Heart left ventricle (tissue), 16 donors: ENCODE results near the gene PLEKHG4. TPM values are rescaled to one million over a fixed set of nuclear protein-coding genes. Genes with fewer than 3 reads are reported as not detected.

Experiments used
- ATAC-seq, 4 donors: fragments of 200-7000 bp; cut with Tn5 transposase; one replicate each; pipeline ENCODE4 v1.9.1; 2020 to 2022; ENCODE audit warnings: moderate library complexity in 4 of 4, mild to moderate bottlenecking in 3 of 4, moderate number of reproducible peaks in 1 of 4
- DNase-seq, 5 donors: peaks; one replicate each; pipeline ENCODE4 v3.0.0-alpha.2; 2020
- H3K27ac ChIP-seq, 12 donors: fragments of 200-600 bp; sonication (generic) in 4 of 12; one replicate each; pipeline versions ENCODE4 v1.5.0 to v1.8.0; 2016 to 2022; ENCODE audit warnings: mild to moderate bottlenecking in 2 of 12
- H3K27me3 ChIP-seq, 9 donors: fragments of 200-600 bp; sonication (generic) in 2 of 9; one replicate each; pipeline versions ENCODE4 v1.5.1 to v1.8.0; 2016 to 2022; ENCODE audit warnings: mild to moderate bottlenecking in 3 of 9
- H3K36me3 ChIP-seq, 9 donors: fragments of 200-600 bp; sonication (generic) in 2 of 9; one replicate each; pipeline versions ENCODE4 v1.5.0 to v1.8.0; 2018 to 2022; ENCODE audit warnings: mild to moderate bottlenecking in 2 of 9
- H3K4me1 ChIP-seq, 12 donors: fragments of 200-600 bp; sonication (generic) in 4 of 12; one replicate each; pipeline versions ENCODE4 v1.5.0 to v1.8.0; 2016 to 2022; ENCODE audit warnings: mild to moderate bottlenecking in 3 of 12
- H3K4me3 ChIP-seq, 12 donors: fragments of 200-600 bp; sonication (generic) in 4 of 12; one replicate each; pipeline versions ENCODE4 v1.5.0 to v1.8.0; 2017 to 2022; ENCODE audit warnings: mild to moderate bottlenecking in 9 of 12, moderate library complexity in 4 of 12
- H3K9me3 ChIP-seq, 12 donors: fragments of 200-600 bp; sonication (generic) in 4 of 12; one replicate each; pipeline versions ENCODE4 v1.5.0 to v1.8.0; 2016 to 2022; ENCODE audit warnings: mild to moderate bottlenecking in 1 of 12
- POLR2A ChIP-seq, 2 donors: fragments of 450-650 bp; IDR thresholded peaks; one replicate each; pipeline ENCODE4 v1.6.1; 2017; ENCODE audit warnings: antibody characterized with exemption in 2 of 2, mild to moderate bottlenecking in 2 of 2, moderate library complexity in 2 of 2
- WGBS, 4 donors: extraction: QIAGEN DNeasy Blood & Tissue Kit in 2 of 4; methylation state at CpG; one replicate each; pipeline versions ENCODE4 v1.1.5 to v1.1.7; 2013 to 2018; 5-methylcytosine and 5-hydroxymethylcytosine counted together
- intact Hi-C, 10 donors: fragments of 100-400 bp; cut with DNase I; formaldehyde crosslinking; loops; one replicate each; pipeline versions ENCODE4 v1.11.1 to v1.14.2; 2022
- polyA plus RNA-seq, 2 donors: library from polyadenylated mRNA; stranded (reverse); fragments of 200-250 nt; gene quantifications; one replicate each; pipeline ENCODE4 v1.2.3, GENCODE V29; 2013
- total RNA-seq, 9 donors: library from RNA; depleted of rRNA in 2 of 9; stranded (reverse); fragments of >200 nt in 2 of 9; fragmentation: NEBNext Ultra II Directional in 3 of 9; extraction: Animal tissue kit (Norgen Biotek cat#: 25700) in 3 of 9; gene quantifications; one replicate each; pipeline versions ENCODE4 v1.1.0 to v1.2.4, GENCODE V29; 2016 to 2023
- TF ChIP-seq, protein P1 (sequence below), 12 donors: fragments of 200-600 bp; sonication (generic) in 4 of 12; IDR thresholded peaks; one replicate each; pipeline versions ENCODE4 v1.5.0 to v1.8.0; 2018 to 2022; ENCODE audit warnings: antibody characterized with exemption in 12 of 12, mild to moderate bottlenecking in 5 of 12
- donor health status: ischemic (EF 13 %, LVEDD 7.1; RV severe dilation, severe dysfunction).
- donor health status: healthy with polysubstance abuse.
- donor health status: DM: no; HTN: yes; CAD: no.
- donor health status: DM: no; HTN: no; CAD: no.
- donor health status: ischemic (EF 25% LVEDD 6.9; RV normal size, moderate dysfunction).
- donor health status: ischemic (EF 25% LVEDD 5.7; RV mildly dilated, moderate dysfunction).
- donor health status: healthy.
- donor health status: DM: yes; HTN: yes; CAD: no.
- donor health status: ischemic (EF 35%, LVEDD 5.7; RV mildly dilated, moderate dysfunction).
- donor health status: nonischemic (EF 11% LVEDD 7.7; RV severe dilation, severe dysfunction).
- donor health status: DM: yes; HTN: yes; CAD: no.
- donor health status: PGD.
- donor health status: ischemic (EF 29% LVEDD 5.4; RV normal size, mild dysfunction).
- donor health status: nonischemic (EF 23%, LVEDD 6.1; RV moderate dilation, normal function).

The PLEKHG4 gene
- total and polyA plus RNA-seq, 11 donors = 0.44 to 4.0 (median 1.2) TPM

DNA sequence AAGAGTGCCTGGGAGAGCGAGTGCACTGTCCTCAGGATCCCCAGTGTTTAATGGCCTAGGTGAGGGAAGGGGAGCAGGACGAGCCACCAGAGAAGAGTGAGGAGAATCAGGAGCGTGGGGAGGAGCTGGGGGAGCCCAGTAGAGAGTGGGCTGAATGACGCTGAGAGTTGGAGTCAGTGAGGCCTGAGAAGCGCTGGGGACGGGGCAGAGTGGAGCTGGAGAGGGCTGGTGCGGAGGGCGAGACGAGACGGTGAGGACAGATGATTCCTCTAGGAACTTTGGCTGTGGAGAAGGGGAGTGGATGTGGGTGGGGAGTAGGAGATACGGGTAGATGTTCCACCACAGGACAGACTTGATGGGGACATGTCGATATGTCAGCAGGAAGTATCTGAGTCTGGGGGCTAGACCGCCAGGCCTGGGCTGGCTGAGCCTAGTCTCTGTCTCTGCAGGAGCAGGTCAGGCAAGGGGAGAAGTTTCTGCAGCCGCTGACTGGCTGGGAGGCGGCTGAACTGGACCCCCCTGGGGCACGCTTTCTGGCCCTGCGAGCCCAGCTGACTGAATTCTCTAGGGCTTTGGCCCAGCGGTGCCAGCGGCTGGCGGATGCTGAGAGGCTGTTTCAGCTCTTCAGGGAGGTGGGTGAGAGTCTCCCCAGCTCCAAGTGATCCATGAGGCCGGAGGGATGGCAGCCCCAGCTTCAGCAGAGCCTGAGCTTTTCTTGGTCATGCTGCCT lies 4.7 kb downstream of the PLEKHG4 start:
- DNase-seq = peak in 1 of 5 donors; percentile 30
- intact Hi-C loops = loop anchor here in 3 of 10 donors (10.0 kb wide), 1 partner anchor 111 kb away; the partner anchor contains the start of gene TPPP3 (in 3 of the 3)

DNA sequence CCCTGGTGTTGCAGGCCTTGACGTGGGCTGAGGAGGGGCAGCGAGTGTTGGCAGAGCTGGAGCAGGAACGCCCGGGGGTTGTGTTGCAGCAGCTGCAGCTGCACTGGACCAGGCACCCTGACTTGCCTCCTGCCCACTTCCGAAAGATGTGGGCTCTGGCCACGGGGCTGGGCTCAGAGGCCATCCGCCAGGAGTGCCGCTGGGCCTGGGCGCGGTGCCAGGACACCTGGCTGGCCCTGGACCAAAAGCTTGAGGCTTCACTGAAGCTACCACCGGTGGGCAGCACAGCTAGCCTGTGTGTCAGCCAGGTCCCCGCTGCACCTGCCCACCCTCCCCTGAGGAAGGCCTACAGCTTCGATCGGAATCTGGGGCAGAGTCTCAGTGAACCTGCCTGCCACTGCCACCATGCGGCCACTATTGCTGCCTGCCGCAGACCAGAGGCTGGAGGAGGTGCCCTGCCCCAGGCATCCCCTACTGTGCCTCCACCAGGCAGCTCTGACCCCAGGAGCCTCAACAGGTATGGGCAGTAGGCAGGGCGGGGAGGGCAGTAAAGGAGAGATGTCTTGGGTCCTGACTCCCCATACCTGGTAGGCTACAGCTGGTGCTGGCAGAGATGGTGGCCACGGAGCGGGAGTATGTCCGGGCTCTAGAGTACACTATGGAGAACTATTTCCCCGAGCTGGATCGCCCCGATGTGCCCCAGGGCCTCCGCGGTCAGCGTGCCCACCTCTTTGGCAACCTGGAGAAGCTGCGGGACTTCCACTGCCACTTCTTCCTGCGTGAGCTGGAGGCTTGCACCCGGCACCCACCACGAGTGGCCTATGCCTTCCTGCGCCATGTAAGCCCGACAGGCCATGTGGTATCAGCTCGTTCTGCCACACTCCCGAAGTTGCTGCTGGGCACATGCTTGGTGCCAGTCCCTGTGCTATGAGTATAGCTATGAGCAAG lies 5.6 kb downstream of the PLEKHG4 start:
- 44 to 75% (median 74%) methylated on average over 11 to 34 of the region's 34 CpGs for WGBS, 4 donors
- intact Hi-C loops = loop anchor here in 3 of 10 donors (10.0 kb wide), 1 partner anchor 110 kb away; the partner anchor contains the start of gene TPPP3 (in 3 of the 3)
- no peaks in the 10 kb centered on the region for H3K4me1 ChIP-seq
- TF ChIP-seq POLR2A (IDR thresholded peaks at IDR 0.05) = no peak
- TF ChIP-seq, protein P1, sequence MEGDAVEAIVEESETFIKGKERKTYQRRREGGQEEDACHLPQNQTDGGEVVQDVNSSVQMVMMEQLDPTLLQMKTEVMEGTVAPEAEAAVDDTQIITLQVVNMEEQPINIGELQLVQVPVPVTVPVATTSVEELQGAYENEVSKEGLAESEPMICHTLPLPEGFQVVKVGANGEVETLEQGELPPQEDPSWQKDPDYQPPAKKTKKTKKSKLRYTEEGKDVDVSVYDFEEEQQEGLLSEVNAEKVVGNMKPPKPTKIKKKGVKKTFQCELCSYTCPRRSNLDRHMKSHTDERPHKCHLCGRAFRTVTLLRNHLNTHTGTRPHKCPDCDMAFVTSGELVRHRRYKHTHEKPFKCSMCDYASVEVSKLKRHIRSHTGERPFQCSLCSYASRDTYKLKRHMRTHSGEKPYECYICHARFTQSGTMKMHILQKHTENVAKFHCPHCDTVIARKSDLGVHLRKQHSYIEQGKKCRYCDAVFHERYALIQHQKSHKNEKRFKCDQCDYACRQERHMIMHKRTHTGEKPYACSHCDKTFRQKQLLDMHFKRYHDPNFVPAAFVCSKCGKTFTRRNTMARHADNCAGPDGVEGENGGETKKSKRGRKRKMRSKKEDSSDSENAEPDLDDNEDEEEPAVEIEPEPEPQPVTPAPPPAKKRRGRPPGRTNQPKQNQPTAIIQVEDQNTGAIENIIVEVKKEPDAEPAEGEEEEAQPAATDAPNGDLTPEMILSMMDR (IDR thresholded peaks at IDR 0.05) = peak in 11 of 12 donors; percentile 24 to 61 (median 39)
- ATAC-seq = peak; percentile 42 to 80 (median 68)
- no peak overlapping the region for H3K4me3 ChIP-seq
- H3K9me3 ChIP-seq = no peaks in the 10 kb centered on the region
- DNase-seq = peak in 2 of 5 donors; percentile 34 to 53
- no peaks in the 10 kb centered on the region for H3K27me3 ChIP-seq
- no peaks in the 10 kb centered on the region for H3K36me3 ChIP-seq
- no peak overlapping the region for H3K27ac ChIP-seq

More for the DNA sequence above, 4.7 kb downstream of the PLEKHG4 start:
- H3K36me3 ChIP-seq = no peaks in the 10 kb centered on the region
- no peak overlapping the region for H3K4me3 ChIP-seq
- H3K9me3 ChIP-seq = no peaks in the 10 kb centered on the region
- ATAC-seq = no peak
- TF ChIP-seq, protein P1 (IDR thresholded peaks at IDR 0.05) = no peak
- TF ChIP-seq POLR2A (IDR thresholded peaks at IDR 0.05) = no peak
- H3K4me1 ChIP-seq = peaks cover 0 to 7% (median 0%) of the 10 kb centered on the region in 12 donors
- H3K27ac ChIP-seq = no peak overlapping the region
- WGBS, 4 donors = 90 to 93% (median 92%) methylated on average over 16 to 21 of the region's 21 CpGs
- peaks cover 0 to 3% (median 0%) of the 10 kb centered on the region in 9 donors for H3K27me3 ChIP-seq

DNA sequence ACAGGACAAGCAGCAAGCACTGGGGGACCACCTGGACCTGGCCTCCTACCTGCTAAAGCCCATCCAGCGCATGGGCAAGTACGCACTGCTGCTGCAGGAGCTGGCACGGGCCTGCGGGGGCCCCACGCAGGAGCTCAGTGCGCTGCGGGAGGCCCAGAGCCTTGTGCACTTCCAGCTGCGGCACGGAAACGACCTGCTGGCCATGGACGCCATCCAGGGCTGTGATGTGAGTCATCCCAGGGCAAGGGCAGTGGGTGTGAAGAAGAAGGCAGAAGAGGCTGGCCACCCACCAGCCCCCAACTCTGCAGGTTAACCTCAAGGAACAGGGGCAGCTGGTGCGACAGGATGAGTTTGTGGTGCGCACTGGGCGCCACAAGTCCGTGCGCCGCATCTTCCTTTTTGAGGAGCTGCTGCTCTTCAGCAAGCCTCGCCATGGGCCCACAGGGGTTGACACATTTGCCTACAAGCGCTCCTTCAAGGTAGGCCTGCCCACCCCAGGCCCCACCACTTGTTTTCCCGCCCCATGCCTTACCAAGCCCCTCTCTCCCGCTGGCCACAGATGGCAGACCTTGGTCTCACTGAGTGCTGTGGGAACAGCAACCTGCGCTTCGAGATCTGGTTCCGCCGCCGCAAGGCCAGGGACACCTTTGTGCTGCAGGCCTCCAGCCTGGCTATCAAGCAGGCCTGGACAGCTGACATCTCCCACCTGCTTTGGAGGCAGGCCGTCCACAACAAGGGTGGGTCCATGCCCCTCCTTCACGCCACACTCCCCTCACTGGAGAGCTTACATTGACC lies 7.3 kb downstream of the PLEKHG4 start:
- Histone ChIP-seq H3K9me3 (no peaks in the 10 kb centered on the region), H3K36me3 (no peaks in the 10 kb centered on the region), H3K4me1 (no peaks in the 10 kb centered on the region), H3K27me3 (no peaks in the 10 kb centered on the region), H3K27ac (no peak overlapping the region), H3K4me3 (no peak overlapping the region)
- intact Hi-C loops = loop anchor here in 3 of 10 donors (10.0 kb wide), 1 partner anchor 108 kb away; the partner anchor contains the start of gene TPPP3 (in 3 of the 3)
- no peak for DNase-seq
- no peak for ATAC-seq
- no peak for TF ChIP-seq POLR2A (IDR thresholded peaks at IDR 0.05)
- TF ChIP-seq, protein P1 (IDR thresholded peaks at IDR 0.05) = no peak
- 92 to 96% (median 93%) methylated on average over 26 to 28 of the region's 28 CpGs for WGBS, 4 donors
